DND-41 (cell line): Measurements from ENCODE around the gene PTPN3.

Experiments used
- ATAC-seq: fragments of 200-7000 bp; cut with Tn5 transposase; 3 replicates; pipeline ENCODE4 v1.9.1; 2021; ENCODE audit warnings: low read depth; ENCODE audit not compliant: insufficient read depth
- DNase-seq: peaks from one replicate; pipeline ENCODE4 v3.0.0-alpha.2; 2020
- H2AFZ ChIP-seq: 2 replicates; pipeline ENCODE4 v1.6.0; 2012; ENCODE audit warnings: low read depth, low read length
- H3K27ac ChIP-seq: 2 replicates; pipeline ENCODE4 v1.5.1; 2012; ENCODE audit warnings: low read length, inconsistent platforms
- H3K27me3 ChIP-seq: fragments of 200-600 bp; sonication (generic); 2 replicates; pipeline ENCODE4 v1.6.0; 2012; ENCODE audit warnings: low read length, mild to moderate bottlenecking, inconsistent platforms; ENCODE audit not compliant: insufficient read depth, poor library complexity
- H3K36me3 ChIP-seq: 2 replicates; pipeline ENCODE4 v1.5.1; 2012; ENCODE audit warnings: low read length, inconsistent platforms; ENCODE audit not compliant: insufficient read depth
- H3K4me1 ChIP-seq: 2 replicates; pipeline ENCODE4 v1.5.1; 2012; ENCODE audit warnings: mild to moderate bottlenecking, low read length; ENCODE audit not compliant: insufficient read depth
- H3K4me2 ChIP-seq: 2 replicates; pipeline ENCODE4 v1.6.0; 2012; ENCODE audit warnings: mild to moderate bottlenecking, moderate library complexity, low read length, inconsistent platforms; ENCODE audit not compliant: insufficient read depth
- H3K4me3 ChIP-seq, 2 experiments: fragments of 200-600 bp in 1 of 2; shearing (Covaris generic) in 1 of 2; 2 replicates each; pipeline ENCODE4 v1.5.1; 2012 to 2016; ENCODE audit warnings: inconsistent platforms in 2 of 2, low read length in 2 of 2, mild to moderate bottlenecking in 2 of 2, low read depth in 1 of 2, moderate library complexity in 1 of 2
- H3K79me2 ChIP-seq: 2 replicates; pipeline ENCODE4 v1.6.0; 2012; ENCODE audit warnings: low read length, inconsistent platforms; ENCODE audit not compliant: insufficient read depth
- H3K9ac ChIP-seq: 2 replicates; pipeline ENCODE4 v1.6.0; 2012; ENCODE audit warnings: low read depth, mild to moderate bottlenecking, inconsistent platforms, low read length, moderate library complexity
- H3K9me3 ChIP-seq: 2 replicates; pipeline ENCODE4 v1.5.1; 2012; ENCODE audit warnings: low read length, moderate library complexity, mild to moderate bottlenecking, inconsistent platforms; ENCODE audit not compliant: insufficient read depth, severe bottlenecking
- H4K20me1 ChIP-seq: 2 replicates; pipeline ENCODE4 v1.6.0; 2012; ENCODE audit warnings: low read length; ENCODE audit not compliant: insufficient read depth
- CTCF ChIP-seq: IDR thresholded peaks from 2 replicates; pipeline ENCODE4 v1.5.1; 2012; ENCODE audit warnings: borderline replicate concordance, low read length, moderate library complexity, mild to moderate bottlenecking; ENCODE audit not compliant: poor library complexity, severe bottlenecking; ENCODE audit errors: extremely low read depth
- EZH2 ChIP-seq: IDR thresholded peaks from 3 replicates; pipeline ENCODE4 v1.6.1; 2012; ENCODE audit warnings: borderline replicate concordance, low read depth, mild to moderate bottlenecking, moderate library complexity, low read length, inconsistent platforms; ENCODE audit not compliant: severe bottlenecking

The PTPN3 gene

GRCh38 chr9:109455861-109456260 is 42.2 kb downstream of the PTPN3 start:
- H3K9me3 ChIP-seq: no peaks in the 10 kb centered on the region
- peaks cover 78% of the 10 kb centered on the region for H3K4me1 ChIP-seq
- ATAC-seq: peak; percentile 38
- H3K36me3 ChIP-seq: no peaks in the 10 kb centered on the region
- no peak overlapping the region for H3K9ac ChIP-seq
- H3K4me2 ChIP-seq: no peak overlapping the region
- H3K4me3 ChIP-seq: no peak overlapping the region
- H3K79me2 ChIP-seq: no peaks in the 10 kb centered on the region
- peak overlapping the region; percentile 98 for H3K27ac ChIP-seq
- H3K27me3 ChIP-seq: no peaks in the 10 kb centered on the region
- H4K20me1 ChIP-seq: no peaks in the 10 kb centered on the region
- peak; percentile 57 for DNase-seq
- H2AFZ ChIP-seq: no peak overlapping the region
- TF ChIP-seq CTCF: peak; percentile 57
- no peak for TF ChIP-seq EZH2

GRCh38 chr9:109455391-109455790 is 42.7 kb downstream of the PTPN3 start:
- peaks cover 73% of the 10 kb centered on the region for H3K4me1 ChIP-seq
- H3K36me3 ChIP-seq: no peaks in the 10 kb centered on the region
- no peak for TF ChIP-seq EZH2
- peak; percentile 26 for TF ChIP-seq CTCF
- no peaks in the 10 kb centered on the region for H3K27me3 ChIP-seq
- H4K20me1 ChIP-seq: no peaks in the 10 kb centered on the region
- H3K9ac ChIP-seq: no peak overlapping the region
- no peak overlapping the region for H3K4me3 ChIP-seq
- ATAC-seq: no peak
- no peak overlapping the region for H3K4me2 ChIP-seq
- H3K79me2 ChIP-seq: no peaks in the 10 kb centered on the region
- peak overlapping the region; percentile 98 for H3K27ac ChIP-seq
- no peak overlapping the region for H2AFZ ChIP-seq
- no peak for DNase-seq
- H3K9me3 ChIP-seq: no peaks in the 10 kb centered on the region

DNA sequence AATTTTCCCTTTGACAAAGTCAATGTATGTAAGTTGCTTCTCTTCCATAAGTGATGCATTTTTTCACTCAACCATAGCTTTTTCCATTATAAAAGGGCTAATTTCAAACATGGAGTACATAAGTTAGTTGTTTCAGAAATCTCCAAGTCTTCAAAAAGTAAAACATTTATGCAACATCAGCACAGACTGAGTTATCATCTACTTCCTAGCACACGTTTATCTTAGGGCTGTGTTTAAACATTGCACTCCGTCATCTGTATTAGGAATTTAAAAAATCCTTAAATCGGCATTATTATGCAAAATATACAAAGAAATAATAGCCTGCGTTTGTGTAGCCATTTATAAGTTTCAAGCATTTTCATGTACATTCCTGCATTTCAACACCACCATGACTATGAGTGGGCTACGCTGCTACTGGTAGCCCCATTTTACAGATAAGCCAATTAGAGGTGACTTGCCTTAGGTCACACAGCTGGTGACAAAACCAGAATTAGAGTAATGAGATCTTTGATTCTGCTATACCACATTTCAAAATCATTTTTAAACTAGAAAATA is 43.4 kb downstream of the PTPN3 start:
- H3K27me3 ChIP-seq: no peaks in the 10 kb centered on the region
- no peaks in the 10 kb centered on the region for H3K9me3 ChIP-seq
- no peak for DNase-seq
- H4K20me1 ChIP-seq: no peaks in the 10 kb centered on the region
- no peak for ATAC-seq
- no peak overlapping the region for H3K4me2 ChIP-seq
- TF ChIP-seq EZH2 (no peak), CTCF (no peak)
- H3K9ac ChIP-seq: no peak overlapping the region
- H3K4me3 ChIP-seq: no peak overlapping the region
- no peak overlapping the region for H2AFZ ChIP-seq
- no peaks in the 10 kb centered on the region for H3K36me3 ChIP-seq
- H3K27ac ChIP-seq: no peak overlapping the region
- H3K4me1 ChIP-seq: peaks cover 72% of the 10 kb centered on the region
- H3K79me2 ChIP-seq: no peaks in the 10 kb centered on the region

DNA sequence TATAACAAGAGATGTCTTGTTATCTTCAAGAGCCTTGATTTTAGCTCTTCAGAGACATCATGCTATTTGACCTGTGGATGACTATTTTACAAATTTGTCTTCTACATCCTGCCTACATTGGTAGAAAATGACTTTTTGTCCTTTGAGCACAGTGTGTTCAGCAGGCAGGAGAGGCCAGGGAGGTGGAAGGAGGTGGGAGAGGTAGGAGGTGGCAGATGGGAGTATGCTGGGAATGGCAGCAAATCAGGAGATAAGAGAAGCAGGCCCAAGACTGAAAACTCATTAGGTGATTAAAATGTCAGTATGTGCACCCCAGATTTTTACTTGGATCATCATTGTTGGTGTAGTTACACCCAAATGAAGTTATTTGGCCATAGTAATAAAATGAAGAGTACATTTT is 44.1 kb downstream of the PTPN3 start:
- Histone ChIP-seq H4K20me1 (no peaks in the 10 kb centered on the region), H3K9ac (no peak overlapping the region), H2AFZ (no peak overlapping the region), H3K4me2 (no peak overlapping the region), H3K4me3 (no peak overlapping the region), H3K27me3 (no peaks in the 10 kb centered on the region), H3K27ac (peak overlapping the region; percentile 66), H3K9me3 (no peaks in the 10 kb centered on the region), H3K36me3 (no peaks in the 10 kb centered on the region), H3K4me1 (peaks cover 72% of the 10 kb centered on the region), H3K79me2 (no peaks in the 10 kb centered on the region)
- DNase-seq (no peak), ATAC-seq (no peak)
- TF ChIP-seq CTCF (no peak), EZH2 (no peak)
